Neuronal stem cell (in vitro differentiated cells): ENCODE data around the gene OR10W1.

Source experiments
- DNase-seq: peaks from one replicate; pipeline ENCODE4 v3.0.0-alpha.2; 2013; ENCODE audit warnings: low spot score
- H2AFZ ChIP-seq: one replicate; pipeline ENCODE4 v1.6.1; 2013; ENCODE audit warnings: mild to moderate bottlenecking, low read length, inconsistent platforms
- H2AK5ac ChIP-seq: 2 replicates; pipeline ENCODE4 v1.6.1; 2013; ENCODE audit warnings: low read depth, mild to moderate bottlenecking, inconsistent platforms, low read length, moderate library complexity, mixed read lengths
- H2BK120ac ChIP-seq: 2 replicates; pipeline ENCODE4 v1.6.1; 2013; ENCODE audit warnings: low read depth, mild to moderate bottlenecking, inconsistent platforms, low read length, moderate library complexity, mixed read lengths
- H2BK12ac ChIP-seq: one replicate; pipeline ENCODE4 v1.6.1; 2013; ENCODE audit warnings: low read length, inconsistent platforms
- H2BK15ac ChIP-seq: 2 replicates; pipeline ENCODE4 v1.6.1; 2013; ENCODE audit warnings: mild to moderate bottlenecking, low read length, inconsistent platforms, mixed read lengths
- H2BK5ac ChIP-seq: one replicate; pipeline ENCODE4 v1.6.1; 2013; ENCODE audit warnings: inconsistent platforms, mild to moderate bottlenecking, low read length, moderate library complexity
- H3K14ac ChIP-seq: one replicate; pipeline ENCODE4 v1.6.1; 2013; ENCODE audit warnings: low read length, inconsistent platforms
- H3K18ac ChIP-seq: 2 replicates; pipeline ENCODE4 v1.6.1; 2013; ENCODE audit warnings: low read length, inconsistent platforms
- H3K23ac ChIP-seq: 2 replicates; pipeline ENCODE4 v1.6.1; 2013; ENCODE audit warnings: low read depth, mild to moderate bottlenecking, mixed read lengths, low read length, inconsistent platforms; ENCODE audit not compliant: poor library complexity
- H3K27ac ChIP-seq: replicated peaks from 3 replicates; pipeline ENCODE4 v1.5.1; 2013; ENCODE audit warnings: low read length, inconsistent platforms
- H3K27me3 ChIP-seq, 3 experiments: 2 replicates each; pipeline ENCODE4 v1.6.1; 2013; ENCODE audit warnings: low read length in 3 of 3, mild to moderate bottlenecking in 2 of 3, inconsistent platforms in 1 of 3, low read depth in 1 of 3, mixed read lengths in 1 of 3, moderate library complexity in 1 of 3; ENCODE audit not compliant: control insufficient read depth in 3 of 3, insufficient read depth in 3 of 3
- H3K36me3 ChIP-seq, 2 donors: replicated peaks in 1 of 2; 2 replicates each; pipeline ENCODE4 v1.6.1; 2013; ENCODE audit warnings: low read length in 2 of 2; ENCODE audit not compliant: control insufficient read depth in 2 of 2, insufficient read depth in 2 of 2
- H3K4ac ChIP-seq: 2 replicates; pipeline ENCODE4 v1.6.1; 2013; ENCODE audit warnings: inconsistent platforms, mild to moderate bottlenecking, low read length, moderate library complexity
- H3K4me1 ChIP-seq, 2 donors: 1 replicate in 1 of 2; 2 replicates in 1 of 2; pipeline ENCODE4 v1.6.1; 2013; ENCODE audit warnings: low read length in 2 of 2, low read depth in 1 of 2; ENCODE audit not compliant: control insufficient read depth in 2 of 2, insufficient read depth in 1 of 2
- H3K4me2 ChIP-seq: one replicate; pipeline ENCODE4 v1.6.1; 2013; ENCODE audit warnings: mild to moderate bottlenecking, low read length, inconsistent platforms; ENCODE audit not compliant: insufficient read depth, poor library complexity, severe bottlenecking
- H3K4me3 ChIP-seq, 2 donors: 2 replicates each; pipeline ENCODE4 v1.5.1; 2013; ENCODE audit warnings: low read length in 2 of 2, mild to moderate bottlenecking in 2 of 2, inconsistent platforms in 1 of 2, moderate library complexity in 1 of 2
- H3K79me1 ChIP-seq: one replicate; pipeline ENCODE4 v1.6.1; 2013; ENCODE audit warnings: low read depth, mild to moderate bottlenecking, inconsistent platforms, low read length, moderate library complexity
- H3K9ac ChIP-seq: one replicate; pipeline ENCODE4 v1.6.1; 2013; ENCODE audit warnings: mild to moderate bottlenecking, low read depth, low read length, inconsistent platforms; ENCODE audit not compliant: poor library complexity
- H3K9me3 ChIP-seq, 2 donors: replicated peaks in 1 of 2; 2 replicates each; pipeline versions ENCODE3 to v1.6.1; 2013; ENCODE audit warnings: low read length in 2 of 2, mild to moderate bottlenecking in 2 of 2, inconsistent platforms in 1 of 2, low read depth in 1 of 2, mixed read lengths in 1 of 2, moderate library complexity in 1 of 2; ENCODE audit not compliant: control insufficient read depth in 2 of 2, insufficient read depth in 1 of 2
- H4K8ac ChIP-seq: one replicate; pipeline ENCODE4 v1.6.1; 2013; ENCODE audit warnings: low read depth, mild to moderate bottlenecking, inconsistent platforms, low read length, moderate library complexity
- H4K91ac ChIP-seq: one replicate; pipeline ENCODE4 v1.6.1; 2013; ENCODE audit warnings: low read length, low read depth, mild to moderate bottlenecking, inconsistent platforms; ENCODE audit not compliant: poor library complexity
- whole genome bisulfite sequencing, 2 donors: extraction: QIAGEN DNeasy Blood & Tissue Kit; methylation state at CpG; one replicate each; pipeline ENCODE4 v1.1.7; 2013; ENCODE audit warnings: missing lambda C conversion rate in 2 of 2, mixed read lengths in 1 of 2; ENCODE audit not compliant: insufficient read length in 2 of 2, insufficient replicate concordance in 1 of 2; ENCODE audit errors: extremely low coverage in 2 of 2; 5-methylcytosine and 5-hydroxymethylcytosine counted together

The OR10W1 gene

DNA sequence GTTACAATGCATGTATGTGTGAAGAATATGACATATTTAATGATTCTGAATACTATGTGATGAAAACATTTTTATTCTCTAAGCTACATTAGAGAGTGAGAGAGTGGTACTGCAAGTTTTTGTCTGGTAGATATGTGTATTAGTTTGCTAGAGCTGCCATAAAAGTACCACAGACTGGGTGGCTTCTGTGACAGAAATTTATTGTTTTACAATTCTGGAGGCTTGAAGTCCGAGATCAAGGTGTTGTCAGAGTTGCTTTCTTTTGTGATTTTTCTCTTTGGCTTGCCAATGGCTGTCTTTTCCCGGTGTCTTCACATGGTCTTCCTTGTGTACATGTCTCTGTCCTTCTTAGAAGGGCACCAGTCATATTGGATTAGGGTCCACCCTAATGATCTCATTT, 6.9 kb upstream of the OR10W1 start:
- Histone ChIP-seq H2BK15ac (no peak overlapping the region), H2BK12ac (no peak overlapping the region), H2AK5ac (no peak overlapping the region), H3K79me1 (no peaks in the 10 kb centered on the region), H2BK5ac (no peak overlapping the region), H3K4me1 (no peaks in the 10 kb centered on the region), H3K4ac (no peak overlapping the region), H2BK120ac (no peak overlapping the region), H2AFZ (no peak overlapping the region), H3K9me3 (no peaks in the 10 kb centered on the region), H3K14ac (no peak overlapping the region), H4K91ac (no peak overlapping the region), H3K36me3 (no peaks in the 10 kb centered on the region), H3K4me2 (no peak overlapping the region), H3K18ac (no peak overlapping the region), H3K9ac (no peak overlapping the region), H3K27ac (no peak overlapping the region), H4K8ac (no peak overlapping the region), H3K4me3 (no peak overlapping the region), H3K23ac (no peak overlapping the region), H3K27me3 (no peaks in the 10 kb centered on the region)
- WGBS, 2 donors, result no CpG with 5 or more reads among the region's 2 CpGs
- no peak for DNase-seq

GRCh38 chr11:58259983-58260382, 8.1 kb downstream of the OR10W1 start:
- H3K36me3 ChIP-seq, result no peaks in the 10 kb centered on the region
- no peak overlapping the region for H2BK12ac ChIP-seq
- H3K18ac ChIP-seq, result no peak overlapping the region
- H4K8ac ChIP-seq, result no peak overlapping the region
- no peak overlapping the region for H2AK5ac ChIP-seq
- no peaks in the 10 kb centered on the region for H3K27me3 ChIP-seq
- WGBS, 2 donors, result no CpG with 5 or more reads among the region's 2 CpGs
- no peak overlapping the region for H3K23ac ChIP-seq
- no peak overlapping the region for H3K14ac ChIP-seq
- H3K4ac ChIP-seq, result no peak overlapping the region
- H3K27ac ChIP-seq, result no peak overlapping the region
- no peak overlapping the region for H2AFZ ChIP-seq
- H2BK5ac ChIP-seq, result no peak overlapping the region
- H4K91ac ChIP-seq, result no peak overlapping the region
- no peaks in the 10 kb centered on the region for H3K9me3 ChIP-seq
- no peak overlapping the region for H3K4me3 ChIP-seq
- H2BK120ac ChIP-seq, result no peak overlapping the region
- no peaks in the 10 kb centered on the region for H3K4me1 ChIP-seq
- no peaks in the 10 kb centered on the region for H3K79me1 ChIP-seq
- DNase-seq, result no peak
- no peak overlapping the region for H3K9ac ChIP-seq
- H3K4me2 ChIP-seq, result no peak overlapping the region
- H2BK15ac ChIP-seq, result no peak overlapping the region

DNA sequence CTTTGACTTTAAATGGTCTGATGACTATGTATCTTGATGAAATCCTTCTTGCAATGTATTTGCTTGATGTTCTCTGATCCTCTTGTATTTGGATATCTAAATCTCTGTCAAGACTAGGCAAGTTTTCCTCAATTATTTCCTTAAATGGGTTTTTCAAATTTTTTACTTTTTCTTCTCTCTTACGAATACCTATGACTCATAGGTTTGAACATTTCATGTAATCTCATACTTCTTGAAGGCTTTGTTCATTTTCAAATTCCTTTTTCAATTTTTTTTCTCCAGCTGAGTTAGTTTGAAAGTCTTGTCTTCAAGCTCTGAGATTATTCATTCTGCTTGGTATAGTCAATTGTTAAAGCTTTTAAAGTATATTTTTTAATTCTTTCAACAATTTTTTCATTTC, 13.1 kb downstream of the OR10W1 start:
- WGBS, 2 donors, result no CpG with 5 or more reads among the region's 1 CpG
- Histone ChIP-seq H3K4me3 (no peak overlapping the region), H3K18ac (no peak overlapping the region), H3K27me3 (no peaks in the 10 kb centered on the region), H3K27ac (no peak overlapping the region), H4K8ac (no peak overlapping the region), H3K9me3 (no peaks in the 10 kb centered on the region), H3K36me3 (no peaks in the 10 kb centered on the region), H3K4me1 (no peaks in the 10 kb centered on the region), H4K91ac (no peak overlapping the region), H2AK5ac (no peak overlapping the region), H2BK120ac (no peak overlapping the region), H2BK12ac (no peak overlapping the region), H3K4ac (no peak overlapping the region), H2BK15ac (no peak overlapping the region), H3K4me2 (no peak overlapping the region), H3K14ac (no peak overlapping the region), H3K79me1 (no peaks in the 10 kb centered on the region), H2AFZ (no peak overlapping the region), H2BK5ac (no peak overlapping the region), H3K9ac (no peak overlapping the region), H3K23ac (no peak overlapping the region)
- no peak for DNase-seq

GRCh38 chr11:58243954-58244353, 24.1 kb downstream of the OR10W1 start:
- Histone ChIP-seq H4K91ac (no peak overlapping the region), H3K14ac (no peak overlapping the region), H3K23ac (no peak overlapping the region), H3K4ac (no peak overlapping the region), H3K18ac (no peak overlapping the region), H2BK12ac (no peak overlapping the region), H3K27me3 (peaks cover 0 to 2% (median 0%) of the 10 kb centered on the region in 3 experiments), H3K9ac (no peak overlapping the region), H2BK5ac (no peak overlapping the region), H3K9me3 (peaks cover 0 to 2% of the 10 kb centered on the region in 2 donors), H3K4me2 (no peak overlapping the region), H2BK120ac (no peak overlapping the region), H2BK15ac (no peak overlapping the region), H3K79me1 (no peaks in the 10 kb centered on the region), H3K27ac (no peak overlapping the region), H3K36me3 (no peaks in the 10 kb centered on the region), H2AK5ac (no peak overlapping the region), H3K4me1 (no peaks in the 10 kb centered on the region), H3K4me3 (no peak overlapping the region), H4K8ac (no peak overlapping the region), H2AFZ (no peak overlapping the region)
- WGBS, 2 donors, result no CpG with 5 or more reads among the region's 2 CpGs
- DNase-seq, result no peak
